Type B pancreatic cell (in vitro differentiated cells): ENCODE results near the gene STAT5B. TPM values are rescaled to one million over a fixed set of nuclear protein-coding genes. Genes with fewer than 3 reads are reported as not detected.

Experiments used
- DNase-seq: peaks from one replicate; pipeline ENCODE4 v3.0.0; 2021; ENCODE audit warnings: mixed read lengths; ENCODE audit not compliant: unreplicated experiment; ENCODE audit errors: extremely low spot score
- H3K27ac Mint-ChIP-seq: 2 replicates; pipeline ENCODE4 v1.8.0; 2021; ENCODE audit warnings: mild to moderate bottlenecking, mixed read lengths
- H3K27me3 Mint-ChIP-seq: 2 replicates; pipeline ENCODE4 v1.8.0; 2021; ENCODE audit warnings: mixed read lengths
- H3K36me3 Mint-ChIP-seq: 2 replicates; pipeline ENCODE4 v1.8.0; 2021; ENCODE audit warnings: mixed read lengths
- H3K4me1 Mint-ChIP-seq: one replicate; pipeline ENCODE4 v1.8.0; 2021; ENCODE audit warnings: mixed read lengths; ENCODE audit not compliant: unreplicated experiment
- H3K4me3 Mint-ChIP-seq: 2 replicates; pipeline ENCODE4 v1.8.0; 2021; ENCODE audit warnings: mild to moderate bottlenecking, mixed read lengths
- H3K9me3 Mint-ChIP-seq: 2 replicates; pipeline ENCODE4 v1.8.0; 2021; ENCODE audit warnings: mixed read lengths
- total RNA-seq: library from RNA; stranded (reverse); gene quantifications from 2 replicates; pipeline ENCODE4 v1.2.1, GENCODE V29; 2021; ENCODE audit warnings: low replicate concordance
- TF ChIP-seq, protein P1 (sequence below): fragments of 200-600 bp; sonication (generic); conservative IDR thresholded peaks from 2 replicates; pipeline ENCODE4 v1.5.0; 2021; ENCODE audit warnings: antibody characterized with exemption, mild to moderate bottlenecking

Gene STAT5B
- total RNA-seq, 1 donor from 2014 or later, result 42.3 TPM

DNA sequence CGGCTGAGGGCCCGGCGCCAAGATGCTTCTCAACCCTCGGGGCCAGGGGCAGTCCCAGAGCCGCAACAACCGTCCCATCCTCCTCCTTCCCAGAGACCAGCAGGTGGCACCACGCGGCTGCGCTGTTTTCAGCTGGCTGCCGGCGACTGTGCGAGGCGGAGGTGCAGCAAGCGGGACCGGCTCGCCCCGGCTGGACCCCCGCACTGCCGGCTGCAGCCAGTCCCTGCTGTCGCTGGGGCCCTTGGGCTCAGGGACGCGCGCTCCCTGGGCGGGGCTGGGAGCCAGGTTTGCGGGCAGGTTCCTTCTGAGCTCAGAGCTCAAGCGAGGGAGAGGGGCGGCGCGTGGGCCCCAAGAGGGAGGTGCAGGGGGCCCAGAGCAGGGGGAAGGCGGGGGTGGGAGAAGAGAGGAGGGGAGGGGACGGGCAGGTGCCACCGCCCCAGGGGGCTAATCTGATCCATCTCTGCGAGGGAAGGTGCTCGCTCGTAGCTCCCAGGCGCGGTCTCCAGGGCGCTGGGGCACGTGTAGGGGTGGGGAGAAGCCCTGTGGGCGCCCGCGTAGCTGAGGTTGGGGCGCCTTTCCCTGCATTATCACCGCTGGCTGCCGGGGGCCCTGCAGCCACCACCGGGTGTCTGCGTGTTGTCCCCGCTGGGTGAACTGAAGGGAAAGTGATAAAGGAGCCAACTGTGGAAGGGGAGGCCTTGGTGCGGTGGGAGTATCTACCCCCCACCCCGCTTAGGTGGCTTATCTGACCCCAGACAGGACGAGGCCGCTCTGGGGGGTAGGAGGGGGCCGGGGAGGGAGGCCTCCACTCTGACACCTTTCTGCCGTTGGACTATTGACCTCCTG lies 36.3 kb upstream of the STAT5B start:
- peak overlapping the region; percentile 82 for H3K4me3 Mint-ChIP-seq
- no peaks in the 10 kb centered on the region for H3K9me3 Mint-ChIP-seq
- peak; percentile 82 for DNase-seq
- H3K27ac Mint-ChIP-seq, result no peak overlapping the region
- TF ChIP-seq, protein P1, sequence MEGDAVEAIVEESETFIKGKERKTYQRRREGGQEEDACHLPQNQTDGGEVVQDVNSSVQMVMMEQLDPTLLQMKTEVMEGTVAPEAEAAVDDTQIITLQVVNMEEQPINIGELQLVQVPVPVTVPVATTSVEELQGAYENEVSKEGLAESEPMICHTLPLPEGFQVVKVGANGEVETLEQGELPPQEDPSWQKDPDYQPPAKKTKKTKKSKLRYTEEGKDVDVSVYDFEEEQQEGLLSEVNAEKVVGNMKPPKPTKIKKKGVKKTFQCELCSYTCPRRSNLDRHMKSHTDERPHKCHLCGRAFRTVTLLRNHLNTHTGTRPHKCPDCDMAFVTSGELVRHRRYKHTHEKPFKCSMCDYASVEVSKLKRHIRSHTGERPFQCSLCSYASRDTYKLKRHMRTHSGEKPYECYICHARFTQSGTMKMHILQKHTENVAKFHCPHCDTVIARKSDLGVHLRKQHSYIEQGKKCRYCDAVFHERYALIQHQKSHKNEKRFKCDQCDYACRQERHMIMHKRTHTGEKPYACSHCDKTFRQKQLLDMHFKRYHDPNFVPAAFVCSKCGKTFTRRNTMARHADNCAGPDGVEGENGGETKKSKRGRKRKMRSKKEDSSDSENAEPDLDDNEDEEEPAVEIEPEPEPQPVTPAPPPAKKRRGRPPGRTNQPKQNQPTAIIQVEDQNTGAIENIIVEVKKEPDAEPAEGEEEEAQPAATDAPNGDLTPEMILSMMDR, result peak; percentile 72
- no peaks in the 10 kb centered on the region for H3K27me3 Mint-ChIP-seq
- H3K36me3 Mint-ChIP-seq, result peaks cover 11% of the 10 kb centered on the region
- H3K4me1 Mint-ChIP-seq, result peaks cover 27% of the 10 kb centered on the region

DNA sequence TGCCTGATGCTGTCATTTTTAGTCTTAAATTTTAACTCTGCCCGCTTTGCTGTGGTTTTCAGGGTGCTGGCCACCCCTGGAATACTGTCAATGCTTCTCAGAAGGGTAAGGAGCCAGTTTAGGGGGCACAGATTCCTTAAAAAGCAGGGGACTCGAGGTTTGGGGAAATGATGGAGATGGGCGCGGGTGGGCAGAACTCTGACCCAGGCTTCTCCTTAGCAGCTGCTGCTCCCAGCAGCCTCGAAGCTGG lies 35.8 kb upstream of the STAT5B start:
- H3K4me3 Mint-ChIP-seq, result peak overlapping the region; percentile 82
- peaks cover 21% of the 10 kb centered on the region for H3K4me1 Mint-ChIP-seq
- peaks cover 7% of the 10 kb centered on the region for H3K36me3 Mint-ChIP-seq
- TF ChIP-seq, protein P1, result no peak
- DNase-seq, result no peak
- no peaks in the 10 kb centered on the region for H3K27me3 Mint-ChIP-seq
- H3K27ac Mint-ChIP-seq, result peak overlapping the region; percentile 86
- no peaks in the 10 kb centered on the region for H3K9me3 Mint-ChIP-seq

DNA sequence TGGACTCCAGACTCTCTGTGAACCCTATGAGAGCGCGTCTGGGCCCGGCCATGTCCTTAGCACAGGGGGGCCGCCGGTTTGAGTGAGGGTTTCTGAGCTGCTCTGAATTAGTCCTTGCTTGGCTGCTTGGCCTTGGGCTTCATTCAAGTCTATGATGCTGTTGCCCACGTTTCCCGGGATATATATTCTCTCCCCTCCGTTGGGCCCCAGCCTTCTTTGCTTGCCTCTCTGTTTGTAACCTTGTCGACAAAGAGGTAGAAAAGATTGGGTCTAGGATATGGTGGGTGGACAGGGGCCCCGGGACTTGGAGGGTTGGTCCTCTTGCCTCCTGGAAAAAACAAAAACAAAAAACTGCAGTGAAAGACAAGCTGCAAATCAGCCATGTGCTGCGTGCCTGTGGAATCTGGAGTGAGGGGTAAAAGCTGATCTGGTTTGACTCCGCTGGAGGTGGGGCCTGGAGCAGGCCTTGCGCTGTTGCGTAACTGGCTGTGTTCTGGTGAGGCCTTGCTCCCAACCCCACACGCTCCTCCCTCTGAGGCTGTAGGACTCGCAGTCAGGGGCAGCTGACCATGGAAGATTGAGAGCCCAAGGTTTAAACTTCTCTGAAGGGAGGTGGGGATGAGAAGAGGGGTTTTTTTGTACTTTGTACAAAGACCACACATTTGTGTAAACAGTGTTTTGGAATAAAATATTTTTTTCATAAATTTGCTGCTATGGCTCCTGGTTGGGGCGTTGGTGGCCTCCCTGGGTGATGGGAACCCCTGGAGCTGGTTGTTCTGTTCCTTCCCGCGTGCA lies 35.2 kb upstream of the STAT5B start:
- Mint-ChIP-seq H3K36me3 (peaks cover 7% of the 10 kb centered on the region), H3K27ac (peak overlapping the region; percentile 86), H3K27me3 (no peaks in the 10 kb centered on the region), H3K4me1 (peaks cover 16% of the 10 kb centered on the region), H3K9me3 (no peaks in the 10 kb centered on the region), H3K4me3 (peak overlapping the region; percentile 82)
- TF ChIP-seq, protein P1, result no peak
- DNase-seq, result no peak

DNA sequence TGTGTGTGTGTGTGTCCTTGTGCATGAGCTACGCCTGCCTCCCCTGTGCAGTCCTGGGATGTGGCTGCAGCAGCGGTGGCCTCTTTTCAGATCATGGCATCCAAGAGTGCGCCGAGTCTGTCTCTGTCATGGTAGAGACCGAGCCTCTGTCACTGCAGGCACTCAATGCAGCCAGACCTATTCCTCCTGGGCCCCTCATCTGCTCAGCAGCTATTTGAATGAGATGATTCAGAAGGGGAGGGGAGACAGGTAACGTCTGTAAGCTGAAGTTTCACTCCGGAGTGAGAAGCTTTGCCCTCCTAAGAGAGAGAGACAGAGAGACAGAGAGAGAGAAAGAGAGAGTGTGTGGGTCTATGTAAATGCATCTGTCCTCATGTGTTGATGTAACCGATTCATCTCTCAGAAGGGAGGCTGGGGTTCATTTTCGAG lies 34.6 kb upstream of the STAT5B start:
- H3K4me3 Mint-ChIP-seq, result peak overlapping the region; percentile 82
- H3K27me3 Mint-ChIP-seq, result no peaks in the 10 kb centered on the region
- no peak for DNase-seq
- peaks cover 7% of the 10 kb centered on the region for H3K36me3 Mint-ChIP-seq
- H3K9me3 Mint-ChIP-seq, result no peaks in the 10 kb centered on the region
- peak overlapping the region; percentile 86 for H3K27ac Mint-ChIP-seq
- peaks cover 16% of the 10 kb centered on the region for H3K4me1 Mint-ChIP-seq
- TF ChIP-seq, protein P1, result no peak

DNA sequence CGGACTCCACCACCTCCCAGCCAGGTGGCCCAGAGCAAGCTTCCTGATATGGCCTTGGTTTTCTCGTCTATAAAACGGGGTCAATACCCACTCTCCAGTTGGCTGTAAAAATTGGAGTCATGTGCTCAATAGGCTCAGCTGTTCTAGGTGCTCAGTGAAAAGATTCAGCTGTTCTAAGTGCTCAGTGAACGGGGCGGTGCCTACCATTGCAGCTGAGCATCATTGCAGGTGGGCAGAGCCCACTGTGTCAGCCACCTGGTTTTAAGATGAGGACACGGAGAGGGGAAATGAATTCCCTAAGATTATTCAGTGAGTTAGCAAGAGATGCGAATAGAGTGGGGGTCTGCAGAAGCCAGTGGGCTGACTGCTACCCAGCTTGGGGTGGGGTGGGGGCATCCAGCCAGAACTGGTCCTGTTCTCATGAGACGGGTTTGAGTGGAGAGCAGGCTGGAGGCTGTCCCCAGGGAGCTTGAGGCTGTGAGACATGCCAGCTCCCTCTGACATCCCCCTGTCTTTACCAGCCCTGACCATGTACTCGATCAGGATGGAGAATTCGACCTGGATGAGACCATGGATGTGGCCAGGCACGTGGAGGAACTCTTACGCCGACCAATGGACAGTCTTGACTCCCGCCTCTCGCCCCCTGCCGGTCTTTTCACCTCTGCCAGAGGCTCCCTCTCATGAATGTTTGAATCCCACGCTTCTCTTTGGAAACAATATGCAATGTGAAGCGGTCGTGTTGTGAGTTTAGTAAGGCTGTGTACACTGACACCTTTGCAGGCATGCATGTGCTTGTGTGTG lies 34.0 kb upstream of the STAT5B start:
- H3K9me3 Mint-ChIP-seq, result no peaks in the 10 kb centered on the region
- H3K36me3 Mint-ChIP-seq, result peaks cover 1% of the 10 kb centered on the region
- H3K27ac Mint-ChIP-seq, result no peak overlapping the region
- H3K4me1 Mint-ChIP-seq, result peaks cover 16% of the 10 kb centered on the region
- no peak for DNase-seq
- TF ChIP-seq, protein P1, result peak; percentile 42
- H3K27me3 Mint-ChIP-seq, result no peaks in the 10 kb centered on the region
- peak overlapping the region; percentile 47 for H3K4me3 Mint-ChIP-seq
